ENCODE measurements around the gene KLHL33. TPM values are rescaled to one million over a fixed set of nuclear protein-coding genes. Genes with fewer than 3 reads are reported as not detected.
A peak's percentile ranks its signal among the peaks of the same experiment; 100 is the strongest.

KLHL33 gene
- total RNA-seq, 6 experiments from 2014 or later, result 0.06 to 0.19 (median 0.11) TPM; not detected in 1

GRCh38 chr14:20415782-20416206, 20.2 kb downstream of the KLHL33 start:
- peaks cover 0 to 4% (median 0%) of the 10 kb centered on the region in 4 donors for H3K4me1 ChIP-seq
- no peak for TF ChIP-seq POLR2A (IDR thresholded peaks at IDR 0.05)
- TF ChIP-seq CTCF (IDR thresholded peaks at IDR 0.05), result peak; percentile 53 to 64 (median 54)
- H3K27me3 ChIP-seq, result no peaks in the 10 kb centered on the region
- H3K36me3 ChIP-seq, result no peaks in the 10 kb centered on the region
- ATAC-seq, result peak; percentile 38 to 44 (median 40)
- no peak for DNase-seq
- no peak overlapping the region for H3K4me3 ChIP-seq
- 31% methylated on average over 3 of the region's 3 CpGs for WGBS (ENCODE audit: insufficient coverage, low coverage, low lambda C conversion rate, missing lambda C conversion rate)
- no peaks in the 10 kb centered on the region for H3K9me3 ChIP-seq
- intact Hi-C loops (cut with DNase I), result no loop called here
- H3K27ac ChIP-seq, result no peak overlapping the region

- Histone ChIP-seq H3K27me3 (no peaks in the 10 kb centered on the region), H3K9me3 (no peaks in the 10 kb centered on the region), H3K27ac (peak overlapping the region; percentile 77 to 95 (median 85)), H3K4me3 (peak overlapping the region; percentile 73 to 88 (median 84)), H3K36me3 (no peaks in the 10 kb centered on the region), H3K4me1 (peaks cover 0 to 4% (median 0%) of the 10 kb centered on the region in 4 donors)
- DNase-seq (no peak), ATAC-seq (peak; percentile 9 to 33 (median 26))
- TF ChIP-seq CTCF (IDR thresholded peaks at IDR 0.05) (no peak), POLR2A (IDR thresholded peaks at IDR 0.05) (no peak)
- intact Hi-C loops (cut with DNase I), result no loop called here
- 6% methylated on average over 9 of the region's 9 CpGs for WGBS (ENCODE audit: insufficient coverage, low coverage, low lambda C conversion rate, missing lambda C conversion rate)
Measured at GRCh38 chr14:20413744-20414082, 22.3 kb downstream of the KLHL33 start.

- Histone ChIP-seq H3K4me1 (peaks cover 0 to 4% (median 0%) of the 10 kb centered on the region in 4 donors), H3K9me3 (no peaks in the 10 kb centered on the region), H3K36me3 (peaks cover 0 to under 1% (median under 1%) of the 10 kb centered on the region in 4 donors), H3K4me3 (peak within 1 kb of the TSS; percentile 73 to 88 (median 84)), H3K27ac (peak within 1 kb of the TSS; percentile 77 to 95 (median 85)), H3K27me3 (no peaks in the 10 kb centered on the region)
- TF ChIP-seq CTCF (IDR thresholded peaks at IDR 0.05) (no peak), POLR2A (IDR thresholded peaks at IDR 0.05) (peak; percentile 91)
- WGBS (ENCODE audit: insufficient coverage, low coverage, low lambda C conversion rate, missing lambda C conversion rate), result under 1% methylated on average over 30 of the region's 43 CpGs
- intact Hi-C loops (cut with DNase I), result no loop called here
- ATAC-seq, result peak; percentile 96 to 98 (median 98)
- DNase-seq, result peak; percentile 91 to 93 (median 91)
Measured at GRCh38 chr14:20412876-20413743, 22.9 kb downstream of the KLHL33 start, which contains the start of gene TEP1. Gene TEP1, minus strand, starts transcription at chr14:20413501. Its CDS starts 5,062 bp downstream, at chr14:20408439.

GRCh38 chr14:20412411-20412810, 23.6 kb downstream of the KLHL33 start:
- peaks cover 0 to 4% (median 0%) of the 10 kb centered on the region in 4 donors for H3K4me1 ChIP-seq
- intact Hi-C loops (cut with DNase I), result no loop called here
- peak in 2 of 4 donors; percentile 4 to 12 for ATAC-seq
- H3K27ac ChIP-seq, result peak overlapping the region; percentile 77 to 95 (median 85)
- H3K36me3 ChIP-seq, result peaks cover 0 to 7% (median 5%) of the 10 kb centered on the region in 4 donors
- no peak for DNase-seq
- H3K9me3 ChIP-seq, result no peaks in the 10 kb centered on the region
- H3K27me3 ChIP-seq, result no peaks in the 10 kb centered on the region
- H3K4me3 ChIP-seq, result peak overlapping the region; percentile 73 to 88 (median 84)
- 2% methylated on average over 7 of the region's 7 CpGs for WGBS (ENCODE audit: insufficient coverage, low coverage, low lambda C conversion rate, missing lambda C conversion rate)
- no peak for TF ChIP-seq CTCF (IDR thresholded peaks at IDR 0.05)
- no peak for TF ChIP-seq POLR2A (IDR thresholded peaks at IDR 0.05)
